Measurements from ENCODE around the gene YPEL4.

Gene YPEL4

DNA sequence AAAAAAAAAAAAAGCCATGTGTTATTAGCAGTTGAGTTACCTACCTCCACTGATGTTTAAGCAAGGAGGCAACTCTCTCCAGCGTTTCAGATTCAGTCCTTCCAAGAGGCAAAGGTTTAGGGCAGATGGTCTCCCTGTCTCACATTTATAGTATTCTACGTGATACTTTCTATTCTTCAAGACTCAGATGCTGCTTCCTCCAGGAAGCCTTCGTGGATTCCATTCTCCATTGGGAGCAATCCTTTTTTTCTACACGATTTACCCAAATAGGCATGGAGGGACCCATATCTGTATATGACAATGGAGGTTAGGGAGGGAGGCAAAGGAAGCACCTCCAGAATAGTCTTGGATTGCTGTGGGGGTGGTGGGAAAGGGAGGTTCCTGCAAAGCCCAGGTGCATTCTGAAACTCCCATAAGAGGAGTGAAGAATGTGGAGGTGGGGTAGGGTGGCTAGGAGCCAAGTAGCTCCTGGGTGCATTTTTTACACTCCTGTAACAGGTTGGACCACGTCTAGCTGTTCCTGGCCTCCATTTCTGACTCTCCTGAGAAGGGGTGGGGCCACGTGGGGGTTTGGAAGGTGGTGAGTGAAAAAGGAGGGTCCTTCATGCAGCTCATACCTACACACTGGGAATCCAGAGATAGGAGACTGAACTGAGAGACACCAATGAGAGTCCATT lies 16.2 kb downstream of the YPEL4 start:
- no peak for DNase-seq (ENCODE audit: low read depth in 2 of 2)

DNA sequence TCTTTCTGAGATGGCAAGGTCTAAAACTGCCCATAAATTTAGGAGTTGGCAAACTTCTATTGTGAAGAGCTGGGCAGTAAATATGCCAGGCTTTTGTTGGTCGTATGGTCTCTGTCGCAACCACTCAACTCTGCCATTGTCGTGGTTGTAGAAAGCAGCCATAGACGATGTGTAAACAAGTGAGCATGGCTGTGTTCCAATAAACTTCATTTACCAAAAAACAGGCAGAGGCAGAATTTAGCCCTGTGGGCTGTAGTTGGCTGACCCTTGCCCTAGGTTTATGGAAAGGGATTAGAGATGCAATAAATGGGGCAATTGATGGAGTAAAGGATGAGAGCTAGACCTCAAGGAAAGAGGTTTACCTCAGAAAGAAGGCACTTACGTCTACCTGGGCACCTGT lies 17.6 kb downstream of the YPEL4 start:
- DNase-seq (ENCODE audit: low read depth in 2 of 2), result no peak

DNA sequence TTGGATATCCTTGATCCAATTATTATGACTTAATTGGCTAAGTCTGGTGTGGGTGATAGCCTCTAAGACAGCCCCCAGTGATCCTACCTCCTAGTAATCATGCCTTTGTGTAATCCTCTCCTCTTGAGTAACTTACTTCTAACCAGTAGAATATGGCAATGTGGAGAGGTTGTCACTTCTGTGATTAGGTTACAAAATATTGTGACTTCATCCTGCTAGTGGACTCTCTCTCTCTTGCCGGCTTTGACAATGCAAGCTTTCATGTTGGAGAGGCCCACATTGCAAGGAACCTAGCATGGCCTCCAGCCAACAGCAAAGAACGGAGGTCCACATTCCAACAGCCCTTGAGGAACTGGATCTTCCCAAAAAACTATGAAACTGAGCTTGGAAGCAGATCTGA lies 19.5 kb downstream of the YPEL4 start:
- no peak for DNase-seq (ENCODE audit: low read depth in 2 of 2)

DNA sequence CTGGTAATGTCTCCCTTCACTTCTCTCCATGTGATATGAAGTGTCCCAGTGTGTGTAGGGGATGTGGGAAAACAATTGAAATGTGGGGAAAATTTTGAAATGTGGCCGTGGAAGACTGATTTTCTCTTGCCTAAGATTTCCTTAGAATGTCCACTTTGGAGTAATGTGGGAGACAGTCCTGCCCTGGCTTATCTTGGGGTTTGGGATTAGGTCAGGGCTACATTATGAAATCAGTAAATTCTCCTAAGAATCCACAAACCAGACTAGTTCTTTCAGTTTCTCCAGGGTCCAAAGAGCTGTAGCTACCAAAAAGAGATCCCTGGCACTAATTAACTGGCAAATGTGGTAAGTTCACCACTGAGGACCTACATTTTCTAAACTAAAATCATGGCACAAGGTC lies 22.8 kb downstream of the YPEL4 start:
- no peak for DNase-seq (ENCODE audit: low read depth in 2 of 2)

DNA sequence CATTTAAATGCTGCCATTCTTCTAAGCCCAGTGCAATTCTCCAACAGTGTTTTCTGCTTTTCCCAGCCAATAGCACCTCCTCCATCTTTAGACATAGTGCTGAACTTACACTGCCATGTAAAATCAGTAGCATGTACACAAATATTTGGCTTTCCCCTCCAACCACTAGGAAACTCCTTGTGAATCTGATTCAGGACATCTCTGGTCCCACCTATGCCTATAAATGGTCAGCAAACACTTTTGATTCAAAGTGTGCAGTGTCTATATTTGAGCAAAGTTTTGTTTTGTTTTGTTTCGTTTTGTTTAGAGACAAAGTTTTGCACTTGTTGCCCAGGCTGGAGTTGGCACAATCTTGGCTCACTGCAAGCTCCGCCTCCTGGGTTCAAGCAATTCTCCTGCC lies 24.8 kb downstream of the YPEL4 start:
- no peak for DNase-seq (ENCODE audit: low read depth in 2 of 2)

DNA sequence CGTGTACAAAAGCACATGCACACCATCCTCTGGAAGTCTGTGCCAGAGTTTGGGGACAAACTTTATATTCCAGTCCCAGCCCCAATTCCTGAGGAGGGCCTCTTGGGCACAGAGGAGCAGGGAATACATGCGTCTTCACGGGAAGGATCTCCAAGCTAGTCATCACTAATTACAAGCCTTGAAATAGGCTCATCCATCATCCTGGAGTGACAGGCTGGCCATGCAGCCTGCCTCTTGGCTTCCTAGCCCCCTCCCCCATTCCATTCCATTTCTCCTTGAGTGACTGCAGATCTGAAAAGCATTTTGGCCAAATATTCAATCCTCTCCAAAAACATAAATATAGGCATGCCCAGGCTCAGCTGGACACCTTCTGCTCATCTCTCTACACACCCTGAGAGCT lies 27.4 kb downstream of the YPEL4 start:
- DNase-seq (ENCODE audit: low read depth in 2 of 2), result no peak

DNA sequence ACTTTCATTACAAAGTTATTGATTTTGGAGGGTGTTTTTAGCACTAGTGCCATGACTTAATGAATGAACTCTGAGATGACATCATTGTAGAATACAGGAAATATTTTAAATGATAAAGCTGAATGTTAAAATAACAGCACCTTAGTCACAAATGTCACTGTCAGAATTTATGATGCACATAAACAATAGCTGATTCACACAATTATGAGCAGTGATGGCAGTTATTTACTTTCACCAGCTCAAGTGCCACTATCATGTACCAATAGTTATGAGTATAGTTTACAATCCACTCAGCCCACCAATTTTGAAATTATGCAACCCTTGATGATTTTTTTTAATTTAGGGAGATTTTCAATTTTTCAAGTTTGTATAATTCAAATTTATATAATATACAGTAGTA lies 29.2 kb downstream of the YPEL4 start:
- DNase-seq (ENCODE audit: low read depth in 2 of 2), result no peak

DNA sequence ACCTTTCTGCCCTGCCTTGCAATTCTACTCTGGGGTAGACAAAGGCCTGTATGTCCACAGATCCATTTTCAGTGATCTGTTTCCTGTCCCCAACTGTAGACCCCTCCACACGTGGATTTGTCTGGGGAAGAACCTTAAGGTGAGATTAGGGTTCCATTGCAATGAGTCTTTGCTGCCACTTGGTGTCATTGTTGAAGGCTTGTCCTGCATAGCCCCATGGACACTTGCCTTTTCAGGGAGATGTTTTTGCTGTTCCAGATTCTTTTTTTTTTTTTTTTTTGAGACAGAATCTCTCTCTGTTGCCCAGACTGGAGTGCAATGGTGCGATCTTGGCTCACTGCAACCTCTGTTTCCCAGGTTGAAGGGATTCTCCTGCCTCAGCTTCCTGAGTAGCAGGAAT lies 30.4 kb downstream of the YPEL4 start:
- DNase-seq (ENCODE audit: low read depth in 2 of 2), result no peak

DNA sequence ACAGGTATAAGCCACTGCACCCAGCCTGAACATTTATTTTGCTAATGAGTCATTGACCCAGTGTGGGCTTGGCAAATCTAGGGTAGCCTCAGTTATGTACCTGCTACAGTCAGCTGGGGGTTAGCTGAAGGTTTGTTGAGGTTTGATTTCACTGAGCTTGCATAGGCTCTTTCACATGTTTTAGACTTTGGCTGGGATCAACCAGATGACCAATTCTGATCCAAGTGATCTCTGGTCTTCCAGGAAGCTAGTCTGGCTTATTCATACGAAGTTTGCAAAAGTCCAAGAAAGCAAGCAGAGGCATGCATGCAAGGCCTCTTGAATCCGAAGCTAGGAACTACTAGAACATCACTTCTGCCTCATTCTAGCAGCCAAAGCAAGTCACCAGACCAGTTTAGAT lies 31.3 kb downstream of the YPEL4 start:
- no peak for DNase-seq (ENCODE audit: low read depth in 2 of 2)

DNA sequence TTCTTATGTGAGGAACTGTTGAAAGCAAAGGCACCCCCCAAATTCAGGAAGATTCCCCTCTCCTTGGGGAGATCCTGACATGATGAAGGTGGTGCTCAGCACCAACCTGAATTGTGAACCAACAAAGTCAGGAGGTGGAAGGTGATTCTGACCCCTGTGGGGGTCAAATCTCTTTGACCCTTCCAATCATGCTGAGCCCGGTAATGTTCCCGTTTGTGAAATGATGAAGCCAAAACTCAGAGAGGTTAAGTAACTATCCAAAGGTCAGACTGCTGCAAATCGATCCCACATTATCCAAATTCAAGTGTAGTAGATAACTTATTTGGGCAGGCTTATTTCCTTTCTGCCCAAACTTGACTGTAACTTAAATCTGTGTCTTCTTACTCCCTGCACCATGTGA lies 33.1 kb downstream of the YPEL4 start:
- no peak for DNase-seq (ENCODE audit: low read depth in 2 of 2)

DNA sequence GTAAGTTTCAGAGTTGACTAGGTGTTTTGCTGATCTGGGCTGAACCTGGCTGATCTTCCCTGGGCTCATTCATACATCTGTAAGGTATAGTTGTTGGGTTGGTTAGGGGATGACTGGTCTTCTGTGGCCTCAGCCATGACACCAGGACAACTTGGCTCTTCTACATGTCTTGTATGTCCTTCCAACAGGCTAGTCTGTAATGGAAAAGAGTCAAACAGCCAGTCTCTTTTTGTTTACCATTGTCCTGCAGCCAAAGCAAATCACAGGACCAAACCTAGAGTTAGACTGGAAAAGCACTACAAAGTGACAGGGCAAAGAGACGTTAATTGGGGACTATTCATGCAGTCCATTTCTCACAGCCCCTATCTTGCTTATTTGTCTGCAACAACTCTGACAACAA lies 34.4 kb downstream of the YPEL4 start:
- no peak for DNase-seq (ENCODE audit: low read depth in 2 of 2)

DNA sequence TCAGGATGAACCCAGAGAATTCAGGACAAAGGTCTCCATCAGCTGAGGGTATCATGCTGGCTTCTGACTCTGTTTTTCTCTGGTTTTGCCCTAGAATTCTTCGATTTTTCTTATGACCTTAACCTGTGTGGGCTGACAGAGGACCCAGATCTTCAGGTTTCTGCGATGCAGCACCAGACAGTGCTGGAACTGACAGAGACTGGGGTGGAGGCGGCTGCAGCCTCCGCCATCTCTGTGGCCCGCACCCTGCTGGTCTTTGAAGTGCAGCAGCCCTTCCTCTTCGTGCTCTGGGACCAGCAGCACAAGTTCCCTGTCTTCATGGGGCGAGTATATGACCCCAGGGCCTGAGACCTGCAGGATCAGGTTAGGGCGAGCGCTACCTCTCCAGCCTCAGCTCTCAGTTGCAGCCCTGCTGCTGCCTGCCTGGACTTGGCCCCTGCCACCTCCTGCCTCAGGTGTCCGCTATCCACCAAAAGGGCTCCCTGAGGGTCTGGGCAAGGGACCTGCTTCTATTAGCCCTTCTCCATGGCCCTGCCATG lies 35.4 kb downstream of the YPEL4 start:
- DNase-seq (ENCODE audit: low read depth in 2 of 2), result no peak

DNA sequence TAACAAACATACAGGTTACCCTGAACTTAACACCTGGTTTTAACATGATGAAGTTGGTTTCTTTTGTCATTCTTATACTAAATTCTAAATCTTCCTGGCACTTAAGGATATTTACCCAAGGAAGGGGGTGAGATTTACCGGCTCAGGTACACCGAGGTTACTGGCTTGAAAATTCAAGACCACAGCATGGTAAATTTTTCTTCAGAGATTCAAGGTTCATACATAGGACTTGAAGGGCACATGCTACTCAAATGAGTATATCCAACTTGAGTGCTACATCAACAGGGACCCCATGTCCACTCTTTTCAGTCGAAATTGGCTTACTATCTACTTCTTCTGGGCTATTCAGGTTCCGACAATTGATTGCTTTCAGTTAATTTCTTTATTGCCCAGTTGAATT lies 39.5 kb downstream of the YPEL4 start:
- DNase-seq (ENCODE audit: low read depth in 2 of 2), result no peak

DNA sequence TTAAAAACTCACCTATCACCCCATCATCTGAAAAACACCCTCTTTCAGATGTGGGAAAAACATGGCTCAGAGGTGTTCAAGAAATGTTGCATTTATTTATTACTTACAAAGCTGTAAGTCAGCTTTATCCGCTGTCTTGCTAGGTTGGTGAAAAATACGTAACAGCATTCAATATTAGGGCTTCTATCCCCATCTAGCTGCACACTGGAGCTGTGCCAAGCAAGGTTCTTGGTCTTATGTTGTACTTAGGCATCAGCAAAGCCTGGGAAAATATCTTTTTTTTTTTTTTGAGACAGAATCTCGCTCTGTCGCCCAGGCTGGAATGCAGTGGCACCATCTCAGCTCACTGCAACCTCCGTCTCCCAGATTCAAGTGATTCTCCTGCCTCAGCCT lies 44.7 kb downstream of the YPEL4 start:
- DNase-seq (ENCODE audit: low read depth in 2 of 2), result no peak

DNA sequence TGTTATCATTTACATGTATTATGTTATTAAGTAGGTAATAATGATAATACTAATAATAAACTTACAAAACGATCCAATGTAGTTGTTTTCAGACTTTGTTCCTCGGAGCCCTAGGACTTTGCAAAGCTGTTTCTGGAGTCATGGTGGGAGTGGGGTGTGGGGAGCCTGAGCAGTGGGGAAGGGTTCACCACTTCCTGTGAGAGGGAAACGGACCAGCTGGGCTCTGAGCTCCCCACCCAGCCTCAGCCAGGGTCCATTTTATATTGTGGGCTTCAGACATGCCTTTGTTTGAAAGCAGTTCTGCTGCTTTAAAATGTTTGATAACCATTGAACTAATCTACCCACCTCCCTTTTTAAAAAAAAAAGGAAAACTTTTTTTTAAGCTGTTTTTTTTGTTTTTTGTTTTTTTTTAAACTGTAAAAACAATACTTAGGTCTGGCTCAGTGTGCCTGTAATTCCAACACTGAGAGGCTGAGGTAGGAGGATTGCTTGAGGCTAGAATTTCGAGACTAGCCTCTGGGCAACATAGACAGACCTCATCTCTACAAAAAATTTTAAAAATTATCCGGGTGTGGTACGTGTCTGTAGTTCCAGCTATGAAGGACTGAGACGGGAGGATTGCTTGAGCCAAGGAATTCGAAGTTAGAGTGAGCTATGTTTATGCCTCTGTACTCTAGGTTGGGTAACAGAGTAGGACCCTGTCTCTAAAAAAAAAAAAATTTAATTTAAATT lies 45.2 kb downstream of the YPEL4 start:
- DNase-seq (ENCODE audit: low read depth in 2 of 2), result no peak

DNA sequence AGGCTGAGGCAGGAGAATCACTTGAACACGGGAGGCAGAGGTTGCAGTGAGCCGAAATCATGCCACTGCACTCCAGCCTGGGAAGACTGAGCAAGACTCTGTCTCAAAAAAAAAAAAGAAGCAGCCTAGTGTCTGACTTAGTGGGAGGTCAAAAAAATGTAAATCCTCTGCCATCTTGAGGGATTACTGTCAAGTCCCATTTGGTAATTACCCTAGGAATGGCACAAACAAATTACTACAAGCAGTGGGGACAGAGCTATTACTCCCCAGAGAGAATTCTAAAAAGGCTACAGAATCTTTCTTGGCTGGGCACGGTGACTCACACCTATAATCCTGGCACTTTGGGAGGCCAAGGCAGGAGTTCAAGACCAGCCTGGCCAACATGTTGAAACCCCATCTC lies 48.4 kb downstream of the YPEL4 start:
- no peak for DNase-seq (ENCODE audit: low read depth in 2 of 2)

DNA sequence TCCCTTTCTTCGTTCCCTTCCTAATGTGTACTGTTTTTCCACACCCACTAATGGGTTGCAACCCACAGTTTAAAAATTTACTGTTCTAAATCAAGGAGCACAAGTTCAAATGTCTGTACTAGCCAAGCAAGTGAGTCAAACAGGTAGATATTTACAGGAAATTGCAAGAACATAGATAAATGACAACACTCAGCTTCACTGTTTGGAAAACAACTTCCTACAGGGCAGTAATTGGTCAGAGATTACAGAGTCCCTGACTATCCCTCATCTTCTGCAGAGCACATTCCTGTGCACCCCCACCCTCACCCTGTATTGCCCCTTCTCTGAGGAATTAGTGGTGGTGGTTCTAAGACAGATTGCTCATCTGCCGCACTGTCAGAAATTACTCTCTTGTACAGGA lies 50.3 kb downstream of the YPEL4 start:
- no peak for DNase-seq (ENCODE audit: low read depth in 2 of 2)

DNA sequence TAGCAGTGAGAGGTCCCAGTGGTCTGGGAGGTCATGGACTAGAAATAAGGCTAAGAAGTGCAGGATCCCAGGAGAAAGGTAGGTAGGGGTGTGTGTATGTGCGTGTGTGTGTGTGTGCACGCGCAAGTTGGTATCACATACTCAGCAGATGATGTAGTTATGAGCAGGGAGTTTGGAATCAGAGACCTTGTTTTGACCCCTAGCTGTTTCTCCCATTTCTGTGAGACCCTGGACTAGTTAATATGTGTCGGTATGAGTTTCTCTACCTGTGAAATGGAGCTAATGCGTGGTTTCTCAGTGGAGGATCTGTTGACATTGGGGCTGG lies 50.9 kb downstream of the YPEL4 start:
- DNase-seq (ENCODE audit: low read depth in 2 of 2), result no peak

DNA sequence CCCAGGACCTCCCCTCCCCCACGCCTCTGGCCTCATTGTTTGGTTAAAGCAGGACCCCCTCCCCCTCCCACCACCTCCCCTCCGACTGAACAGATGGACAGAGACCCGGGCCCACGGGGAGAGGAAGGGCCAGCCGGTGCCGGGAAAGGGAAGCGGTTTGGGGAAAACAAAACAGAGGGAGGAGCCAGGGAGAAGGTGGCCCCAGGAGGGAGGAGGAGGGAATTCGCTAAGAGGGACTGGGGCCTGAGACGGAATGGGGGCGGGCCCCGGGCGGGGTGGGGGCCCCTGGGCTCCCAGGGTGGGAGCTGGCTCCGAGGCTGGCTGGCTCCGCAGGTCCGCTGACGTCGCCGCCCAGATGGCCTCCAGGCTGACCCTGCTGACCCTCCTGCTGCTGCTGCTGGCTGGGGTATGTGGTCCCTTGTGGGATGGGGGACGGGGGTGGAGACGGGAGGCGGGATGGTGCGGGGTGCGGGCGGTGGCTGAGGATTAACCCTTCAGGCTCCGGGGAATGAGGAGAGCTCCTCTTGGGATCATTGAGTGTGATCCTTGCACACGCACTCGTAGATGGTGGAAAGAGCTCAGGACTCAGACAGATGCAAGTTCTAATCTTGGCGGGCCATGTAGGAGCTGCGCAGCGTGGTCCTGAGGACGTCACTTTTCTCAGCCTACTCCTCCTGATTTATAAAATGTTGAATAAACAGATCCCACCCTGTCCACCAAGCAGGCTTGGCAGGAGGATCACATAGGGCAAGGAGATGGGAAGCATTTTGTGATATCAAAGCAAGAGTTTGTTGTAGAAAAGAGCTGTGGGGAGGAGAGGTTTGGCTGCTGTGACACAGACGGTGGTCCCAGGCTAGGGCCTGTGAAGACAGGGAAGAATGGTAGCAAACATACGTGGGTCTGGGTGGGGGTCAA lies 51.5 kb downstream of the YPEL4 start:
- DNase-seq (ENCODE audit: low read depth in 2 of 2), result no peak

DNA sequence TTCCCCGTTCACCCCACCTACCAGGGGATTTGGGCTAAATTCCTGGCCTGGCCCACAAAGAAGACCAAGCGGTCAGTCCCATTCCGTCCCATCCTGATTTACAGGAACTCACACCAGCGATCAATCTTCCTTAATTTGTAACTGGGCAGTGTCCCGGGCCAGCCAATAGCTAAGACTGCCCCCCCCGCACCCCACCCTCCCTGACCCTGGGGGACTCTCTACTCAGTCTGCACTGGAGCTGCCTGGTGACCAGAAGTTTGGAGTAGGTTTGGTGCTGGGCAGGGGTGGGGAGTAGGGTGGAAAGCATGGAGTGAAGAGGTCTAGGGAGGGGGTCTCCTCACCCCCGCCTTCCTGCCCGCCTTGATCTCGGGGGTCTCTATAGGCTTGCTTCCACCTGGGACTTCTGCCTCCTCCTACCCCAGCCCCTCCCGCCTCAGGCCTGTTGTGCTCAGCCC lies 52.2 kb downstream of the YPEL4 start, which contains the start of gene SERPING1:
SERPING1 (plus strand) TSS at position 225 of the 455 bp plus-strand sequence. CDS start 586 bp downstream, outside the sequence.
- no peak for DNase-seq (ENCODE audit: low read depth in 2 of 2)

DNA sequence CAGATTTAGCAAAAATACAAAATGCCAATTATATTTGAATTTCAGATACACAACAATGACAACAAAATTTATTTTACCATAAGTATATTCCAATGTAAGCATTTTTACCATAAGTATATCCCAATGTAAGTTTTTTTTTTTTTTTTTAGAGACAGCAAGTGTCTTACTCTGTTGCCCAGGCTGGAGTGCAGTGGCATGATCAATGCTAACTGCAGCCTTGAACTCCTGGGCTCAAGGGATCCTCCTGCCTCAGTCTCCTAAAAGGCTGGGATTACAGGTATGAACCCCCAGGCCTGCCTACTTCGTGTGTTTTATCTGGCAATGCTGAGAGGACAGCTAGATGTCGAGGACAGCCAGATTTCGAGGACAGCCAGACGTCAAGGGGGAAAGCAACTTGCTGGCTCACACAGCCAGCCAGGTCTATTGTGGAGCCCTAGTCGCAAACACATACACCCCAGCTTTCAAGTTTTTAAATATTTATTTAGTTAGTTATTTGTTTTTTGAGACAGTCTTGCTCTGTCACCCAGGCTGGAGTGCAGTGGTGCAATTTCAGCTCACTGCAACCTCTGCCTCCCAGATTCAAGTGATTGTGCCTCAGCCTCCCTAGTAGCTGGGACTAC lies 53.3 kb downstream of the YPEL4 start:
- no peak for DNase-seq (ENCODE audit: low read depth in 2 of 2)
